B cell (primary cell): ENCODE results near the gene SMOC1. TPM values are rescaled to one million over a fixed set of nuclear protein-coding genes. Genes with fewer than 3 reads are reported as not detected.

ENCODE experiments used
- ATAC-seq: fragments of 200-7000 bp; cut with Tn5 transposase; one replicate; pipeline ENCODE4 v1.10.0; 2021; ENCODE audit warnings: low read depth, mild to moderate bottlenecking, moderate number of reproducible peaks, moderate library complexity
- CTCF ChIA-PET: fragments of 350-600 bp; sonication (Branson Sonifier 250); formaldehyde crosslinking; loops from one replicate; lab custom pipeline; 2021; ENCODE audit warnings: antibody characterized with exemption, inconsistent platforms; lab: Charles Lee
- POLR2A ChIA-PET: fragments of 350-600 bp; sonication (Branson Sonifier 250); formaldehyde crosslinking; loops from one replicate; lab custom pipeline; 2021; ENCODE audit warnings: antibody characterized with exemption; lab: Charles Lee
- DNase-seq: peaks from one replicate; pipeline ENCODE4 v3.0.0; 2013
- H2AFZ ChIP-seq: 2 replicates; pipeline ENCODE4 v1.6.1; 2012; ENCODE audit warnings: mild to moderate bottlenecking, low read depth, low read length; ENCODE audit not compliant: insufficient read depth, poor library complexity, severe bottlenecking
- H3K27ac ChIP-seq, 2 donors: 1 replicate in 1 of 2; 2 replicates in 1 of 2; pipeline ENCODE4 v1.5.1; 2012 to 2013; ENCODE audit warnings: low read length in 2 of 2, mild to moderate bottlenecking in 2 of 2, moderate library complexity in 1 of 2
- H3K27me3 ChIP-seq, 4 experiments: fragments of 200-600 bp in 1 of 4; sonication (generic) in 1 of 4; replicated peaks in 1 of 4; 1 replicate in 2 of 4; 2 replicates in 2 of 4; pipeline versions ENCODE4 v1.6.1 to v1.7.0; 2013 to 2016; ENCODE audit warnings: low read length in 3 of 4, mild to moderate bottlenecking in 2 of 4, mixed read lengths in 1 of 4, moderate library complexity in 1 of 4; ENCODE audit not compliant: insufficient read depth in 4 of 4, control insufficient read depth in 3 of 4; ENCODE audit errors: control extremely low read depth in 1 of 4
- H3K36me3 ChIP-seq, 2 experiments: replicated peaks in 1 of 2; 1 replicate in 1 of 2; 2 replicates in 1 of 2; pipeline versions ENCODE4 v1.6.1 to v1.7.1; 2013; ENCODE audit warnings: low read length in 1 of 2; ENCODE audit not compliant: insufficient read depth in 2 of 2, control insufficient read depth in 1 of 2; ENCODE audit errors: control extremely low read depth in 1 of 2, extremely low read depth in 1 of 2
- H3K4me1 ChIP-seq, 2 donors: fragments of 200-600 bp in 1 of 2; sonication (generic) in 1 of 2; 1 replicate in 1 of 2; 2 replicates in 1 of 2; pipeline versions ENCODE4 v1.5.1 to v1.6.1; 2013 to 2017; ENCODE audit warnings: low read length in 2 of 2; ENCODE audit not compliant: control insufficient read depth in 2 of 2, insufficient read depth in 2 of 2
- H3K4me2 ChIP-seq: replicated peaks from 2 replicates; pipeline ENCODE3; 2012; ENCODE audit warnings: mild to moderate bottlenecking, low read depth, low read length; ENCODE audit not compliant: poor library complexity, severe bottlenecking
- H3K4me3 ChIP-seq, 5 experiments: fragments of 200-600 bp in 1 of 5; sonication (generic) in 1 of 5; 1 replicate in 3 of 5; 2 replicates in 2 of 5; pipeline versions ENCODE4 v1.5.1 to v1.7.0; 2011 to 2016; ENCODE audit warnings: low read length in 4 of 5, mild to moderate bottlenecking in 4 of 5, low read depth in 2 of 5, control low read depth in 1 of 5, moderate library complexity in 1 of 5; ENCODE audit not compliant: insufficient read depth in 1 of 5; ENCODE audit errors: control extremely low read depth in 1 of 5, extremely low read depth in 1 of 5
- H3K79me2 ChIP-seq: fragments of 200-600 bp; sonication (generic); one replicate; pipeline ENCODE4 v1.6.0; 2016; ENCODE audit warnings: low read length; ENCODE audit not compliant: control insufficient read depth, insufficient read depth
- H3K9ac ChIP-seq: fragments of 200-600 bp; sonication (generic); 2 replicates; pipeline ENCODE4 v1.6.1; 2017; ENCODE audit warnings: mild to moderate bottlenecking, low read length, moderate library complexity
- H3K9me3 ChIP-seq, 3 donors: one replicate each; pipeline versions ENCODE4 v1.6.1 to v1.7.1; 2013; ENCODE audit warnings: low read length in 2 of 3; ENCODE audit not compliant: control insufficient read depth in 2 of 3, insufficient read depth in 1 of 3; ENCODE audit errors: control extremely low read depth in 1 of 3
- H4K20me1 ChIP-seq: 2 replicates; pipeline ENCODE4 v1.6.0; 2012; ENCODE audit warnings: mild to moderate bottlenecking, low read length; ENCODE audit not compliant: insufficient read depth, control insufficient read depth, poor library complexity, severe bottlenecking
- H3K27ac Mint-ChIP-seq: one replicate; pipeline ENCODE4 v1.8.0; 2021; ENCODE audit warnings: mixed read lengths
- H3K27me3 Mint-ChIP-seq: one replicate; pipeline ENCODE4 v1.8.0; 2021; ENCODE audit warnings: mixed read lengths
- H3K4me1 Mint-ChIP-seq: one replicate; pipeline ENCODE4 v1.8.0; 2021; ENCODE audit warnings: mixed read lengths
- H3K4me3 Mint-ChIP-seq: one replicate; pipeline ENCODE4 v1.8.0; 2021; ENCODE audit warnings: mixed read lengths
- H3K9me3 Mint-ChIP-seq: one replicate; pipeline ENCODE4 v1.8.0; 2022; ENCODE audit warnings: mixed read lengths; ENCODE audit not compliant: insufficient read depth
- EZH2 ChIP-seq: IDR thresholded peaks from 2 replicates; pipeline ENCODE4 v1.6.1; 2012; ENCODE audit warnings: borderline replicate concordance, low read depth, mild to moderate bottlenecking, moderate library complexity, low read length; ENCODE audit not compliant: insufficient read depth, poor library complexity, severe bottlenecking
- WGBS: methylation state at CpG from one replicate; pipeline ENCODE4 v1.1.5; 2013; ENCODE audit warnings: missing lambda C conversion rate; ENCODE audit not compliant: insufficient coverage; 5-methylcytosine and 5-hydroxymethylcytosine counted together
- intact Hi-C: fragments of 100-400 bp; cut with micrococcal nuclease; formaldehyde crosslinking; loops from one replicate; pipeline ENCODE4 v1.10.0; 2022
- polyA plus RNA-seq: library from polyadenylated mRNA; depleted of rRNA; stranded (reverse); fragments of >200 nt; gene quantifications from 2 replicates; pipeline ENCODE4 v1.2.3, GENCODE V29; 2012
- total RNA-seq, 2 donors: library from RNA; stranded (reverse); fragments of 120-200 nt in 1 of 2; gene quantifications; 1 replicate in 1 of 2; 2 replicates in 1 of 2; pipeline versions ENCODE4 v1.2.3 to v1.2.4, GENCODE V29; 2013 to 2022
- TF ChIP-seq, protein P1 (sequence below): fragments of 200-600 bp; IDR thresholded peaks from one replicate; pipeline ENCODE4 v1.8.0; 2022; ENCODE audit warnings: antibody characterized with exemption, mild to moderate bottlenecking

The SMOC1 gene
- total and polyA plus RNA-seq, 2 donors (not counting 1 experiment from before 2014, with no cell fraction given), result 0.04 to 0.84 TPM

- Histone ChIP-seq H3K4me3 (no peak overlapping the region), H3K27ac (no peak overlapping the region), H3K9me3 (no peaks in the 10 kb centered on the region), H3K9ac (no peak overlapping the region), H3K79me2 (no peaks in the 10 kb centered on the region), H3K27me3 (peaks cover 0 to 4% (median 2%) of the 10 kb centered on the region in 4 experiments), H3K4me1 (no peaks in the 10 kb centered on the region), H3K36me3 (no peaks in the 10 kb centered on the region), H4K20me1 (no peaks in the 10 kb centered on the region), H3K4me2 (no peak overlapping the region), H2AFZ (no peak overlapping the region)
- TF ChIP-seq, protein P1, sequence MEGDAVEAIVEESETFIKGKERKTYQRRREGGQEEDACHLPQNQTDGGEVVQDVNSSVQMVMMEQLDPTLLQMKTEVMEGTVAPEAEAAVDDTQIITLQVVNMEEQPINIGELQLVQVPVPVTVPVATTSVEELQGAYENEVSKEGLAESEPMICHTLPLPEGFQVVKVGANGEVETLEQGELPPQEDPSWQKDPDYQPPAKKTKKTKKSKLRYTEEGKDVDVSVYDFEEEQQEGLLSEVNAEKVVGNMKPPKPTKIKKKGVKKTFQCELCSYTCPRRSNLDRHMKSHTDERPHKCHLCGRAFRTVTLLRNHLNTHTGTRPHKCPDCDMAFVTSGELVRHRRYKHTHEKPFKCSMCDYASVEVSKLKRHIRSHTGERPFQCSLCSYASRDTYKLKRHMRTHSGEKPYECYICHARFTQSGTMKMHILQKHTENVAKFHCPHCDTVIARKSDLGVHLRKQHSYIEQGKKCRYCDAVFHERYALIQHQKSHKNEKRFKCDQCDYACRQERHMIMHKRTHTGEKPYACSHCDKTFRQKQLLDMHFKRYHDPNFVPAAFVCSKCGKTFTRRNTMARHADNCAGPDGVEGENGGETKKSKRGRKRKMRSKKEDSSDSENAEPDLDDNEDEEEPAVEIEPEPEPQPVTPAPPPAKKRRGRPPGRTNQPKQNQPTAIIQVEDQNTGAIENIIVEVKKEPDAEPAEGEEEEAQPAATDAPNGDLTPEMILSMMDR, result no peak
- TF ChIP-seq EZH2, result no peak
- no peak for ATAC-seq
- intact Hi-C loops, result no loop called here
- H3K27me3 Mint-ChIP-seq, result peaks cover 51% of the 10 kb centered on the region
- H3K4me1 Mint-ChIP-seq, result no peaks in the 10 kb centered on the region
- ChIA-PET POLR2A (no interaction called here), CTCF (no interaction called here)
- H3K4me3 Mint-ChIP-seq, result no peak overlapping the region
- H3K9me3 Mint-ChIP-seq, result no peaks in the 10 kb centered on the region
- H3K27ac Mint-ChIP-seq, result no peak overlapping the region
- DNase-seq, result no peak
- 97% methylated on average over 8 of the region's 9 CpGs for WGBS
Measured at GRCh38 chr14:69921052-69921451, 41.8 kb downstream of the SMOC1 start.

- H4K20me1 ChIP-seq, result no peaks in the 10 kb centered on the region
- WGBS, result 81% methylated on average over 6 of the region's 6 CpGs
- POLR2A ChIA-PET, result no interaction called here
Measured at GRCh38 chr14:69922198-69922597, 43.0 kb downstream of the SMOC1 start.

More at GRCh38 chr14:69922198-69922597, 43.0 kb downstream of the SMOC1 start:
- intact Hi-C loops, result no loop called here
- no peaks in the 10 kb centered on the region for H3K9me3 Mint-ChIP-seq
- Histone ChIP-seq H3K4me2 (no peak overlapping the region), H3K9ac (no peak overlapping the region), H2AFZ (no peak overlapping the region), H3K36me3 (no peaks in the 10 kb centered on the region), H3K9me3 (no peaks in the 10 kb centered on the region), H3K27ac (no peak overlapping the region), H3K27me3 (peaks cover 0 to 4% (median 2%) of the 10 kb centered on the region in 4 experiments), H3K4me1 (no peaks in the 10 kb centered on the region), H3K4me3 (no peak overlapping the region), H3K79me2 (no peaks in the 10 kb centered on the region)
- CTCF ChIA-PET, result no interaction called here
- ATAC-seq, result no peak
- peaks cover 42% of the 10 kb centered on the region for H3K27me3 Mint-ChIP-seq
- no peak for DNase-seq
- no peak overlapping the region for H3K4me3 Mint-ChIP-seq
- TF ChIP-seq, protein P1, result no peak
- no peak for TF ChIP-seq EZH2
- H3K4me1 Mint-ChIP-seq, result no peaks in the 10 kb centered on the region
- H3K27ac Mint-ChIP-seq, result no peak overlapping the region
